GM12878 (cell line): ENCODE results near the gene SPAG16. TPM values are rescaled to one million over a fixed set of nuclear protein-coding genes. Genes with fewer than 3 reads are reported as not detected.

Experiments used
- CHD1 ChIP-seq: IDR thresholded peaks from 2 replicates; pipeline ENCODE4 v1.6.1; 2012; ENCODE audit warnings: low read depth, low read length, improper control_type of control experiment
- CUX1 ChIP-seq: IDR thresholded peaks from 2 replicates; pipeline ENCODE4 v1.6.1; 2012; ENCODE audit warnings: improper control_type of control experiment, low read depth, low read length; ENCODE audit not compliant: insufficient replicate concordance
- E2F8 ChIP-seq: fragments of 450-650 bp; IDR thresholded peaks from 2 replicates; pipeline ENCODE4 v1.6.1; 2018; ENCODE audit warnings: mild to moderate bottlenecking, low read depth, moderate library complexity; ENCODE audit not compliant: partially characterized antibody
- EP300 ChIP-seq, 2 experiments: fragments of 150-350 bp in 1 of 2; IDR thresholded peaks; 2 replicates each; pipeline ENCODE4 v1.6.1; 2011 to 2012; ENCODE audit warnings: low read depth in 2 of 2, low read length in 2 of 2, borderline replicate concordance in 1 of 2, improper control_type of control experiment in 1 of 2, inconsistent platforms in 1 of 2; ENCODE audit not compliant: control insufficient read depth in 1 of 2
- EZH2 ChIP-seq: IDR thresholded peaks from 2 replicates; pipeline ENCODE4 v1.6.1; 2012; ENCODE audit warnings: low read depth, mild to moderate bottlenecking, control low read depth, inconsistent platforms, low read length, borderline replicate concordance; ENCODE audit not compliant: control insufficient read depth
- HDAC2 ChIP-seq: fragments of 200-600 bp; sonication (generic); IDR thresholded peaks from 2 replicates; pipeline ENCODE4 v1.6.1; 2017
- JUNB ChIP-seq: IDR thresholded peaks from 2 replicates; pipeline ENCODE4 v1.6.1; 2016; ENCODE audit warnings: antibody characterized with exemption, mild to moderate bottlenecking
- RAD21 ChIP-seq: IDR thresholded peaks from 2 replicates; pipeline ENCODE4 v1.6.1; 2011; ENCODE audit warnings: mild to moderate bottlenecking, low read depth, low read length, moderate library complexity; ENCODE audit not compliant: insufficient read depth
- SIN3A ChIP-seq: IDR thresholded peaks from 2 replicates; pipeline ENCODE4 v1.6.1; 2012; ENCODE audit warnings: low read depth, low read length, improper control_type of control experiment
- SKIL ChIP-seq: fragments of 450-650 bp; IDR thresholded peaks from 2 replicates; pipeline ENCODE4 v1.6.1; 2017; ENCODE audit warnings: mild to moderate bottlenecking, low read depth, inconsistent platforms; ENCODE audit not compliant: poor library complexity, severe bottlenecking
- SMAD1 ChIP-seq: fragments of 450-650 bp; IDR thresholded peaks from 2 replicates; pipeline ENCODE4 v1.6.1; 2018; ENCODE audit warnings: mild to moderate bottlenecking, low read depth; ENCODE audit not compliant: partially characterized antibody
- ZNF622 ChIP-seq: fragments of 450-650 bp; IDR thresholded peaks from 2 replicates; pipeline ENCODE4 v1.6.1; 2017; ENCODE audit warnings: mild to moderate bottlenecking, inconsistent platforms
- polyA plus RNA-seq, 11 experiments: library from polyadenylated mRNA; depleted of rRNA in 4 of 11; unstranded in 6 of 11; stranded (reverse) in 5 of 11; fragments of >200 nt; fragmentation: Nextera tagmentation in 4 of 11; fragmentation: Illumina TruSeq in 1 of 11; extraction: Ambion mirVana in 4 of 11; extraction: Trizol in 1 of 11; gene quantifications; 1 replicate in 1 of 11; 2 replicates in 10 of 11; pipeline versions ENCODE4 v1.2.1 to v1.2.3, GENCODE V29; 2011 to 2016; ENCODE audit warnings: inconsistent platforms in 2 of 11, missing spikeins in 2 of 11, low read depth in 1 of 11
- total RNA-seq, 4 experiments: library from RNA; depleted of rRNA in 3 of 4; stranded (reverse); fragments of >200 nt in 3 of 4; fragmentation: Illumina TruSeq in 1 of 4; extraction: Trizol in 1 of 4; gene quantifications; 2 replicates each; pipeline versions ENCODE4 v1.2.1 to v1.2.3, GENCODE V29; 2013 to 2021

Gene SPAG16
- total and polyA plus RNA-seq, 10 of the 15 experiments (the other 5 are each of a cell fraction or from before 2014, with no cell fraction given), result 6.0 to 25.0 (median 15.2) TPM

GRCh38 chr2:213490087-213490486 is 205.8 kb downstream of the SPAG16 start (continued):
- TF ChIP-seq E2F8, result no peak
- no peak for TF ChIP-seq SKIL
- TF ChIP-seq HDAC2, result no peak
- TF ChIP-seq JUNB, result no peak
- TF ChIP-seq ZNF622, result no peak
- TF ChIP-seq EP300 (IDR thresholded peaks at IDR 0.05; ENCODE audit: borderline replicate concordance in 1 of 2, control insufficient read depth in 1 of 2, low read depth in 2 of 2, low read length in 2 of 2), result no peak
- no peak for TF ChIP-seq SIN3A
- peak; percentile 61 for TF ChIP-seq RAD21
- no peak for TF ChIP-seq EZH2
- no peak for TF ChIP-seq CUX1
- no peak for TF ChIP-seq SMAD1
- no peak for TF ChIP-seq CHD1
